ENCODE results near the gene PGR.

GRCh38 chr11:101059331-101059730 is 70.3 kb downstream of the PGR start:
- TF ChIP-seq CTCF (conservative IDR thresholded peaks at IDR 0.05): no peak
- no peak for TF ChIP-seq EZH2 (IDR thresholded peaks at IDR 0.05; ENCODE audit: low read depth)

Data from PC-9 (cell line).